K562 (cell line): ENCODE measurements around the gene MACROH2A2. TPM values are rescaled to one million over a fixed set of nuclear protein-coding genes. Genes with fewer than 3 reads are reported as not detected.

Experiments used
- OTX1 ChIP-seq: fragments of 450-650 bp; formaldehyde crosslinking; IDR thresholded peaks from 2 replicates; pipeline ENCODE4 v1.4.0; 2022; ENCODE audit warnings: mild to moderate bottlenecking
- SMARCE1 ChIP-seq: fragments of 450-650 bp; IDR thresholded peaks from 2 replicates; pipeline ENCODE4 v1.7.1; 2016; ENCODE audit warnings: mild to moderate bottlenecking
- ZBTB40 ChIP-seq, 2 experiments: fragments of 450-650 bp in 1 of 2; sonication (generic) in 1 of 2; formaldehyde crosslinking in 1 of 2; IDR thresholded peaks; 2 replicates each; pipeline versions ENCODE4 v1.7.1 to v1.9.0; 2016 to 2022; ENCODE audit warnings: inconsistent platforms in 1 of 2, mild to moderate bottlenecking in 1 of 2, missing genetic modification reagents in 1 of 2
- ZNF197 ChIP-seq: fragments of 200-800 bp; sonication (Bioruptor generic); IDR thresholded peaks from 2 replicates; pipeline ENCODE4 v1.6.1; 2016; ENCODE audit warnings: low read depth, missing genetic modification characterization, missing compliant biosample characterization
- ZNF395 ChIP-seq: fragments of 200-800 bp; sonication (Bioruptor generic); IDR thresholded peaks from 2 replicates; pipeline ENCODE4 v1.6.1; 2017; ENCODE audit warnings: missing genetic modification characterization, missing compliant biosample characterization
- polyA plus RNA-seq, 8 experiments: library from polyadenylated mRNA; depleted of rRNA in 4 of 8; stranded (reverse) in 5 of 8; unstranded in 3 of 8; fragments of >200 nt; fragmentation: Nextera tagmentation in 2 of 8; fragmentation: Illumina TruSeq in 1 of 8; extraction: Ambion mirVana in 2 of 8; extraction: Trizol in 1 of 8; gene quantifications; 2 replicates each; pipeline versions ENCODE4 v1.2.1 to v1.2.3, GENCODE V29; 2011 to 2014; ENCODE audit warnings: inconsistent platforms in 1 of 8, missing spikeins in 1 of 8
- total RNA-seq, 7 experiments: library from RNA; depleted of rRNA in 6 of 7; stranded (reverse); fragments of >200 nt in 6 of 7; fragmentation: Illumina TruSeq in 2 of 7; extraction: Trizol in 2 of 7; gene quantifications; 2 replicates each; pipeline versions ENCODE4 v1.2.1 to v1.2.3, GENCODE V29; 2011 to 2021; ENCODE audit warnings: low replicate concordance in 1 of 7

The MACROH2A2 gene
- total and polyA plus RNA-seq, 9 of the 15 experiments (the other 6 are each of a cell fraction or from before 2014, with no cell fraction given): 0.07 TPM; not detected in 8

GRCh38 chr10:70135684-70136083, 83.0 kb downstream of the MACROH2A2 start (continued):
- no peak for TF ChIP-seq ZBTB40 (IDR thresholded peaks at IDR 0.05)
- TF ChIP-seq ZBTB40 (CRISPR knock-in tag; IDR thresholded peaks at IDR 0.05): no peak
- TF ChIP-seq SMARCE1: no peak
- TF ChIP-seq OTX1: no peak
- TF ChIP-seq ZNF197 (CRISPR knock-in tag): no peak
- no peak for TF ChIP-seq ZNF395
